CD8-positive, alpha-beta memory T cell (primary cell): ENCODE results near the gene KRTAP5-7. TPM values are rescaled to one million over a fixed set of nuclear protein-coding genes. Genes with fewer than 3 reads are reported as not detected.
"Not testable (repeated sequence)": the region's sequence is repeated elsewhere in the genome, so short reads cannot be mapped to it uniquely, and the experiment has no call there.

Source experiments
- CTCF ChIA-PET: fragments of 350-600 bp; sonication (Branson Sonifier 250); formaldehyde crosslinking; loops from one replicate; lab custom pipeline; 2021; ENCODE audit warnings: antibody characterized with exemption; lab: Charles Lee
- POLR2A ChIA-PET: fragments of 350-600 bp; sonication (Branson Sonifier 250); formaldehyde crosslinking; loops from one replicate; lab custom pipeline; 2021; ENCODE audit warnings: antibody characterized with exemption; lab: Charles Lee
- DNase-seq, 5 donors: peaks; one replicate each; pipeline versions ENCODE4 v3.0.0 to v3.0.0-alpha.2; 2020 to 2022; ENCODE audit warnings: mixed read lengths in 1 of 5
- H3K27ac ChIP-seq: one replicate; pipeline ENCODE4 v1.7.0; 2013; ENCODE audit warnings: low read depth, mild to moderate bottlenecking, low read length, moderate library complexity
- H3K27me3 ChIP-seq: 2 replicates; pipeline ENCODE4 v1.7.0; 2013; ENCODE audit warnings: low read length, mild to moderate bottlenecking; ENCODE audit not compliant: insufficient read depth, poor library complexity, severe bottlenecking
- H3K36me3 ChIP-seq: 2 replicates; pipeline ENCODE4 v1.7.0; 2013; ENCODE audit warnings: mild to moderate bottlenecking, low read length, moderate library complexity; ENCODE audit not compliant: insufficient read depth
- H3K4me1 ChIP-seq: 2 replicates; pipeline ENCODE4 v1.7.0; 2013; ENCODE audit warnings: mild to moderate bottlenecking, low read length, moderate library complexity; ENCODE audit not compliant: insufficient read depth
- H3K4me3 ChIP-seq: 2 replicates; pipeline ENCODE4 v1.7.0; 2013; ENCODE audit warnings: mild to moderate bottlenecking, low read length
- H3K9me3 ChIP-seq: 2 replicates; pipeline ENCODE4 v1.7.0; 2013; ENCODE audit warnings: mild to moderate bottlenecking, low read length
- H3K27ac Mint-ChIP-seq, 8 donors: one replicate each; pipeline ENCODE4 v1.8.0; 2020 to 2021; ENCODE audit warnings: mixed read lengths in 8 of 8, mild to moderate bottlenecking in 6 of 8, inconsistent platforms in 3 of 8, moderate library complexity in 3 of 8
- H3K27me3 Mint-ChIP-seq, 2 donors: one replicate each; pipeline ENCODE4 v1.8.0; 2020 to 2021; ENCODE audit warnings: mixed read lengths in 2 of 2, mild to moderate bottlenecking in 1 of 2, moderate library complexity in 1 of 2
- H3K36me3 Mint-ChIP-seq, 3 donors: one replicate each; pipeline ENCODE4 v1.8.0; 2020 to 2021; ENCODE audit warnings: mixed read lengths in 3 of 3, inconsistent platforms in 1 of 3, mild to moderate bottlenecking in 1 of 3
- H3K4me1 Mint-ChIP-seq, 3 donors: one replicate each; pipeline ENCODE4 v1.8.0; 2020 to 2021; ENCODE audit warnings: mixed read lengths in 3 of 3, inconsistent platforms in 1 of 3, mild to moderate bottlenecking in 1 of 3
- H3K4me3 Mint-ChIP-seq, 7 donors: one replicate each; pipeline ENCODE4 v1.8.0; 2020 to 2021; ENCODE audit warnings: mixed read lengths in 7 of 7, mild to moderate bottlenecking in 6 of 7, moderate library complexity in 4 of 7, inconsistent platforms in 2 of 7
- H3K9me3 Mint-ChIP-seq, 5 donors: one replicate each; pipeline ENCODE4 v1.8.0; 2020 to 2022; ENCODE audit warnings: mixed read lengths in 5 of 5, mild to moderate bottlenecking in 3 of 5, moderate library complexity in 2 of 5, inconsistent platforms in 1 of 5
- polyA plus RNA-seq: library from polyadenylated mRNA; unstranded; fragments of 300-500 nt; fragmentation: Illumina TruSeq; gene quantifications from one replicate; pipeline ENCODE4 v1.2.3, GENCODE V29; 2021
- total RNA-seq, 2 experiments: library from RNA; stranded (reverse); gene quantifications; one replicate each; pipeline ENCODE4 v1.2.3, GENCODE V29; 2021

The KRTAP5-7 gene
- total and polyA plus RNA-seq, 3 experiments from 2014 or later, result not detected

DNA sequence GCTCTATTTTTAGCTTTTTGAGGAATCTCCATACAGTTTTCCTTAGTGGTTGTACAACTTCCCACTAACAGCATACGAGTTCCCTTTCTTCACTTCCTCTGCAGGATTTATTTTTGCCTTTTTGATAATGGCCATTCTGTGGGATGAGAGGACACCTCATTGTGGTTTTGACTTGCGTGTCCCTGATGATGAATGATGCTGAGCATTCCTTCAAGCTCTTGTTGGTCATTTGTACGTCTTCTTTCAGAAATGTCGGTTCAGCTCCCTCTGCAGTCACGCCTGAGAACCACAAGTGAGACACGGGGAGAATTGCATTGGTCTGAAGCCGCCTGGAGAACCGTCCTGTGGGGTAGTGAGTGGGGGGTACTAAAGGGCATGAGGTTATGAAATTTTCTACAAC, 36.3 kb downstream of the KRTAP5-7 start:
- H3K4me1 ChIP-seq, result no peaks in the 10 kb centered on the region
- CTCF ChIA-PET, result no interaction called here
- DNase-seq, result no peak

DNA sequence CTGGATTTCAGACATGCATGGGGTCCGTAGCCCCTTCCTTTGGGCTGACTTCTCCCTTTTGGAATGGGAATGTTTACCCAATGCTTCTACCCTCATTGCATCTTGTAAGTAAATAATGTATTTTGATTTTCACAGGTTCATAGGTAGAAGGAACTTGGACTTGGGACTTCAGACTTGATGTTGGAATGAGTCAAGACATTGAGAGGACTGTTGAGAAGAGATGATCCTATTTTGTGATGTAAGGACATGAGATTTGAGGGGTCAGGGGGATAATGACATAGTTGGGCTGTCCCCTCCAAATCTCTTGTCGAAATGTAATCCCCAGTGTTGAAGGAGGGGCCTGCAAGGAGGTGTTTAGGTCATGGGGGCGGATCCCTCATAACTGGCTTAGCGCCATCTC, 37.4 kb downstream of the KRTAP5-7 start:
- DNase-seq, result no peak
- ChIA-PET CTCF (no interaction called here), POLR2A (no interaction called here)
- no peak overlapping the region for H3K27ac ChIP-seq
- H3K27ac Mint-ChIP-seq, result no peak overlapping the region
- H3K27me3 Mint-ChIP-seq, result peaks cover 20 to 59% of the 10 kb centered on the region in 2 donors
- H3K36me3 Mint-ChIP-seq, result peaks cover 0 to 3% (median 0%) of the 10 kb centered on the region in 3 donors
- H3K9me3 Mint-ChIP-seq, result peaks cover 0 to 3% (median 0%) of the 10 kb centered on the region in 5 donors
- no peak overlapping the region for H3K4me3 ChIP-seq
- H3K4me1 Mint-ChIP-seq, result peaks cover 0 to 4% (median 0%) of the 10 kb centered on the region in 3 donors
- H3K9me3 ChIP-seq, result no peaks in the 10 kb centered on the region
- H3K36me3 ChIP-seq, result no peaks in the 10 kb centered on the region
- H3K4me3 Mint-ChIP-seq, result no peak overlapping the region
- peaks cover 5% of the 10 kb centered on the region for H3K27me3 ChIP-seq
- H3K4me1 ChIP-seq, result no peaks in the 10 kb centered on the region

More for the DNA sequence above, 36.3 kb downstream of the KRTAP5-7 start:
- no peaks in the 10 kb centered on the region for H3K36me3 ChIP-seq
- H3K9me3 ChIP-seq, result no peaks in the 10 kb centered on the region
- peaks cover 0 to 3% (median 0%) of the 10 kb centered on the region in 3 donors for H3K36me3 Mint-ChIP-seq
- H3K27me3 ChIP-seq, result peaks cover 5% of the 10 kb centered on the region
- POLR2A ChIA-PET, result no interaction called here
- H3K9me3 Mint-ChIP-seq, result peaks cover 0 to 3% (median 0%) of the 10 kb centered on the region in 5 donors
- no peak overlapping the region for H3K27ac ChIP-seq
- H3K4me3 ChIP-seq, result no peak overlapping the region
- H3K27ac Mint-ChIP-seq, result no peak overlapping the region
- H3K4me1 Mint-ChIP-seq, result peaks cover 0 to 4% (median 0%) of the 10 kb centered on the region in 3 donors
- peaks cover 12 to 61% of the 10 kb centered on the region in 2 donors for H3K27me3 Mint-ChIP-seq
- H3K4me3 Mint-ChIP-seq, result no peak overlapping the region

DNA sequence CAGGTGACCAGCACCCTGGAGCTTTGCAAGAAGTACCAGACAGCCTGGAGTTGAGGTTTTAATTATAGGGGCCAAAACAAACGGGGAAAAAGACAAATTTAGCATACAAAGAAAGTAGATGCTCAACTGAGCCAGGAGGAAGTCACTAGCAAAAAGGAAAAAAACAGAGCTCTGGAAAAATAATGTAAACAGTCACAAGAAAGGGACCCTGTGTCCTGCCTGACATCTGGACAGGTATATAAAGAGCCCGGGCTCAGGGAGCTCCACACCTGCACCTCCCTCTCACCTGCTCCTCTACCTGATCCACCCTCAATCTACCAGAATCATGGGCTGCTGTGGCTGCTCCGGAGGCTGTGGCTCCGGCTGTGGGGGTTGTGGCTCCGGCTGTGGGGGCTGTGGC, 38.2 kb downstream of the KRTAP5-7 start, which contains the start of gene KRTAP5-10:
Gene KRTAP5-10 (plus strand): TSS at position 301 of the 400 bp plus-strand sequence. CDS start 25 bp downstream, at position 326.
- no peak within 1 kb of the TSS for H3K27ac ChIP-seq
- DNase-seq, result no peak
- Mint-ChIP-seq H3K4me3 (no peak within 1 kb of the TSS), H3K4me1 (peaks cover 0 to 4% (median 0%) of the 10 kb centered on the region in 3 donors), H3K27me3 (peaks cover 20 to 54% of the 10 kb centered on the region in 2 donors), H3K27ac (no peak within 1 kb of the TSS), H3K36me3 (peaks cover 0 to 3% (median 0%) of the 10 kb centered on the region in 3 donors), H3K9me3 (peaks cover 0 to 3% (median 0%) of the 10 kb centered on the region in 5 donors)
- no peaks in the 10 kb centered on the region for H3K9me3 ChIP-seq
- ChIA-PET POLR2A (no interaction called here), CTCF (no interaction called here)
- no peaks in the 10 kb centered on the region for H3K36me3 ChIP-seq
- no peak within 1 kb of the TSS for H3K4me3 ChIP-seq
- no peaks in the 10 kb centered on the region for H3K4me1 ChIP-seq
- peaks cover 5% of the 10 kb centered on the region for H3K27me3 ChIP-seq

DNA sequence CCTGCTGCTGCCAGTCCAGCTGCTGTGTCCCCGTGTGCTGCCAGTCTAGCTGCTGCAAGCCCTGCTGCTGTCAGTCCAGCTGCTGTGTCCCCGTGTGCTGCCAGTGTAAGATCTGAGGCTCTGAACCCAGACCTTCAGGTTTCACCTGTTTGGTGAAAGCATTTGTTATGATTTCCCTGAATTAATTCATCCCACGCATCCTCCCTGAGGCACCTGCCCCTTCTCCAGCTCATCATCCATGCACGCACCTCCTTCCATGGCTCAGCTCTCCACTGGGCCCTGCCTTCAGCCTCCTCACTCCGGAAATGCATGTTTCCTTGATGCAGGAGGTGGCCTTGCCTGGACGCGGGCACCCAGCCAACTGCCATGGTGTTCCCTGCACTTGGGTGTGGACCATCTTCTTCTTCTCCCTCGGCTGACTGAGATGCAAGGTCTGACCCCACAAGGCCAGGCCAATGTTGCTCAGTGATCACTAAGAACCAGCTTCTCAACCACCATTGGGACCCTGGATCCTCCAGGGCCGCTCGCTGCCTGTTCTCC, 39.1 kb downstream of the KRTAP5-7 start:
- H3K4me1 Mint-ChIP-seq, result peaks cover 0 to 4% (median 0%) of the 10 kb centered on the region in 3 donors
- ChIA-PET CTCF (no interaction called here), POLR2A (no interaction called here)
- Histone ChIP-seq H3K36me3 (no peaks in the 10 kb centered on the region), H3K27me3 (peaks cover 5% of the 10 kb centered on the region), H3K4me1 (no peaks in the 10 kb centered on the region), H3K4me3 (no peak overlapping the region), H3K9me3 (no peaks in the 10 kb centered on the region), H3K27ac (no peak overlapping the region)
- H3K27ac Mint-ChIP-seq, result no peak overlapping the region
- H3K36me3 Mint-ChIP-seq, result peaks cover 0 to 1% (median 0%) of the 10 kb centered on the region in 3 donors
- no peak overlapping the region for H3K4me3 Mint-ChIP-seq
- H3K27me3 Mint-ChIP-seq, result peaks cover 18 to 52% of the 10 kb centered on the region in 2 donors
- peaks cover 0 to 1% (median 0%) of the 10 kb centered on the region in 5 donors for H3K9me3 Mint-ChIP-seq
- DNase-seq, result no peak

DNA sequence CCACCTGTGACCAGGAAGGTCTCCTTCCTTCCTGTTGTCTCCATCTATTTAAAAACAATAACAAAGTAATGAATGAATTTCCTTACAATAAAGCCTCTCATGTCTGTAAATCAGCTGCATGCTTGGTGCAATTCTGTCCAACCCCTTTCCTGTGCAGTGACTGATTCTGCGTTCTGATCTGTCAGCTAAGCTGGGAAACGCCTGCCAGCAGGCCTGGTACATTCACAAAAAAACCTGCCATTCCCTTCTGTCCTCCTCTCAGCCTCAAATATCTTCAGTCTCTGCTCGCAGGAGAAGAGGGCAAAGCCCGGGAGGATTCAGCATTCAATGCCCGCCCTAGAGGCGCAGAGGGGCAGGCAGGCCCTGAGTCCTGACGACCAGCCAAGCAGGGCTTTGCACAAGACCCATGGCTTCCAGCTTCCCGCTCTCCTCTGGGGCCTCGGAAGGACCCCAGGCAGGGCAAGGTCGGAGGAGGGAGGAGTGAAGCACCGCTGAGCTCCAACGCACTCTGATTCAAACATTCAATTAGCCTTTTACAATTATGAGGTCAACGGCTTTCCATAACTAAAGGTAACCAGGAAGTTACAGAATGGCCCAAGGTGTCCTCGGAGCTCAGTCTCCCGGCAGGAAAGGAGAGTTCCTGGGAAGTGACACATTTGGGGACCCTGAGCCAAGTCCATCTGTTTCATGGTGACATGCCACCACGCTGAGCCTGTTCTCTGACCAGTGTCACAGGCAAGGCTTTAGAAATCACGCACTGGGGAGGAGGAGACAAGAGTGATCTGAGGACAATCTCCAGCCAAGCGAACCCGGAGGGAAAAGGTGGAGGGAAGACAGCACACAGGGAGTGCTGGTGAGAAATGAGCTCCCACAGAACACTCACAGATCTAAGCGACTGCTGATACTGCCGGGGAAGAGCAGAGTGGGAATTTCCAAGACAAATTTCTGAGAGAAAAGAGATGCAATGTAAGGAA, 39.8 kb downstream of the KRTAP5-7 start:
- H3K4me1 ChIP-seq, H3K36me3 ChIP-seq, H3K9me3 ChIP-seq, DNase-seq, H3K27ac Mint-ChIP-seq, H3K4me3 ChIP-seq, CTCF ChIA-PET, H3K27me3 ChIP-seq, H3K36me3 Mint-ChIP-seq, H3K4me1 Mint-ChIP-seq, H3K4me3 Mint-ChIP-seq, H3K9me3 Mint-ChIP-seq, H3K27ac ChIP-seq, POLR2A ChIA-PET: not testable (repeated sequence)
- peaks cover 17 to 45% of the 10 kb centered on the region in 2 donors for H3K27me3 Mint-ChIP-seq

DNA sequence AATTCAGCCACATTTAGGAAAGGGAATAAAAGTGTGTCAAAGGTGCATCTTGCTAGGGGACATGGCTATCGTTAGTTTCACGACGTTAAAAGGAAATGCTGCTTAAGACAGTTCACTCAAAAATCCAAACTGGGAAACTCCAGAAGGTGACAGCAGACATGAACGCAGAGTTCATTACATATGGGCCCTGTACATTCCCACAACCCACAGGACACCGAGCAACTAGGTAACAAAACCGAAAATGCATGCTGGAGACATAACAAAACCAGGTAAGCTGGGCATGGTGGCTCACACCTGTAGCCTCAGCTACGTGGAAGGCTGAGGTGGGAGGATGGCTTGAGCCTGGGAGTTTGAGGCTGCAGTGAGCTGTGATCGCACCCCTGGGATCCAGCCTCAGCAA, 40.6 kb downstream of the KRTAP5-7 start:
- CTCF ChIA-PET, H3K4me3 ChIP-seq, H3K9me3 ChIP-seq, H3K9me3 Mint-ChIP-seq, H3K27ac ChIP-seq, H3K4me1 ChIP-seq, H3K36me3 ChIP-seq, H3K36me3 Mint-ChIP-seq, H3K27ac Mint-ChIP-seq, POLR2A ChIA-PET, DNase-seq, H3K4me3 Mint-ChIP-seq, H3K4me1 Mint-ChIP-seq, H3K27me3 ChIP-seq: not testable (repeated sequence)
- peaks cover 18 to 42% of the 10 kb centered on the region in 2 donors for H3K27me3 Mint-ChIP-seq

DNA sequence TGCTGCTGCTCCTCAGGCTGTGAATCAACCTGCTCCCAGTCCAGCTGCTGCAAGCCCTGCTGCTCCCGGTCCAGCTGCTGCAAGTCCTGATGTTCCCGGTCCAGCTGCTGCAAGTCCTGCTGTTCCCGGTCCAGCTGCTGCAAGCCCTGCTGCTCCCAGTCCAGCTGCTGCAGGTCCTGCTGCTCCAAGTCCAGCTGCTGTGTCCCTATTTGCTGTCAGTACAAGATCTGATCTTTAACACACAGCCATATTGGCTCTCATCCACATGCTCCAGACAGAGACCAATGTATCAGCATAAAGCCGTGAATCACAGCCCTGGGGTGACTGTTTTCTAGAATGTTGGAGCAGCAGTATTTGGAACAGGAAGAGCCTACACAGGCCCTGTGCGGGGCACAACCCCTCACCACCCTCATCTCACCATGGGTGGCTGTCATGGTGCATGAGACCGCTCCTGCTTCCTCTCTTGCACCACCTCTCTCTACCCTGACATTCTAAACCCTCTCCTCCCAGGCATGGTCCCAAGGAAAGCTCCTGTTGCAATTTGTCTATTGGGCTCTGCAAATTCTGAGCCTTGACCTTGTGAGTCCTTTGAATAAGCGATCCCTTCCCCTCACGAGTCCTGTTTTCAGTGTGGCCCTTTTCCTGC, 41.8 kb downstream of the KRTAP5-7 start:
- Mint-ChIP-seq H3K4me1 (no peaks in the 10 kb centered on the region), H3K27me3 (peaks cover 16 to 36% of the 10 kb centered on the region in 2 donors), H3K9me3 (no peaks in the 10 kb centered on the region), H3K27ac (no peak overlapping the region), H3K4me3 (no peak overlapping the region), H3K36me3 (no peaks in the 10 kb centered on the region)
- no peaks in the 10 kb centered on the region for H3K27me3 ChIP-seq
- H3K9me3 ChIP-seq, result no peaks in the 10 kb centered on the region
- ChIA-PET CTCF (no interaction called here), POLR2A (no interaction called here)
- no peaks in the 10 kb centered on the region for H3K4me1 ChIP-seq
- DNase-seq, result no peak
- H3K36me3 ChIP-seq, result no peaks in the 10 kb centered on the region
- H3K4me3 ChIP-seq, result no peak overlapping the region
- H3K27ac ChIP-seq, result no peak overlapping the region
